Osteoblast (primary cell): ENCODE results near the gene DVL1. TPM values are rescaled to one million over a fixed set of nuclear protein-coding genes. Genes with fewer than 3 reads are reported as not detected.

Experiments used
- DNase-seq: peaks from one replicate; pipeline ENCODE4 v3.0.0; 2011; ENCODE audit warnings: low spot score, mixed read lengths; ENCODE audit not compliant: insufficient read length; ENCODE audit errors: missing footprints
- H2AFZ ChIP-seq: 2 replicates; pipeline ENCODE4 v1.6.0; 2011; ENCODE audit warnings: mild to moderate bottlenecking, low read length
- H3K27ac ChIP-seq: 2 replicates; pipeline ENCODE4 v1.5.1; 2011; ENCODE audit warnings: mild to moderate bottlenecking, low read depth, low read length, moderate library complexity
- H3K27me3 ChIP-seq: 2 replicates; pipeline ENCODE4 v1.6.0; 2012; ENCODE audit warnings: mild to moderate bottlenecking, control low read depth, inconsistent platforms, low read length, moderate library complexity; ENCODE audit not compliant: insufficient read depth
- H3K36me3 ChIP-seq: 2 replicates; pipeline ENCODE4 v1.5.1; 2011; ENCODE audit warnings: mild to moderate bottlenecking, low read length, control low read depth, moderate library complexity; ENCODE audit not compliant: insufficient read depth
- H3K4me1 ChIP-seq: 2 replicates; pipeline ENCODE4 v1.5.1; 2011; ENCODE audit warnings: mild to moderate bottlenecking, low read length, control low read depth, moderate library complexity; ENCODE audit not compliant: insufficient read depth
- H3K4me2 ChIP-seq: 2 replicates; pipeline ENCODE4 v1.6.0; 2011; ENCODE audit warnings: mild to moderate bottlenecking, low read length; ENCODE audit not compliant: insufficient read depth
- H3K4me3 ChIP-seq: fragments of 200-600 bp; sonication (generic); 3 replicates; pipeline ENCODE4 v1.5.1; 2012; ENCODE audit warnings: mild to moderate bottlenecking, low read length, inconsistent platforms; ENCODE audit not compliant: insufficient read depth
- H3K79me2 ChIP-seq: 2 replicates; pipeline ENCODE4 v1.6.0; 2012; ENCODE audit warnings: mild to moderate bottlenecking, low read length, control low read depth, inconsistent platforms; ENCODE audit not compliant: insufficient read depth
- H3K9me3 ChIP-seq: 2 replicates; pipeline ENCODE4 v1.5.1; 2011; ENCODE audit warnings: low read depth, low read length, control low read depth
- H4K20me1 ChIP-seq: 2 replicates; pipeline ENCODE4 v1.6.0; 2012; ENCODE audit warnings: mild to moderate bottlenecking, low read length, control low read depth; ENCODE audit not compliant: insufficient read depth
- CTCF ChIP-seq: IDR thresholded peaks from 2 replicates; pipeline ENCODE4 v1.5.1; 2011; ENCODE audit warnings: mild to moderate bottlenecking, low read depth, low read length, moderate library complexity; ENCODE audit errors: extremely low read depth
- total RNA-seq: library from RNA; depleted of rRNA; stranded (reverse); fragments of >200 nt; gene quantifications from 2 replicates; pipeline ENCODE4 v1.2.3, GENCODE V29; 2012

DVL1 gene
- total RNA-seq, 1 donor = 73.5 TPM

- Histone ChIP-seq H4K20me1 (peaks cover 8% of the 10 kb centered on the region), H3K27ac (peak overlapping the region; percentile 85), H3K4me2 (peak overlapping the region; percentile 89), H2AFZ (peak overlapping the region; percentile 26), H3K79me2 (peaks cover 26% of the 10 kb centered on the region), H3K9me3 (no peaks in the 10 kb centered on the region), H3K27me3 (no peaks in the 10 kb centered on the region), H3K4me1 (peaks cover 40% of the 10 kb centered on the region), H3K36me3 (no peaks in the 10 kb centered on the region), H3K4me3 (peak overlapping the region; percentile 42)
- TF ChIP-seq CTCF = no peak
- peak; percentile 86 for DNase-seq
Measured at GRCh38 chr1:1361233-1361981, 12.2 kb upstream of the DVL1 start.

- Histone ChIP-seq H3K4me3 (peak overlapping the region; percentile 42), H3K27ac (peak overlapping the region; percentile 85), H4K20me1 (peaks cover 8% of the 10 kb centered on the region), H3K4me2 (peak overlapping the region; percentile 89), H3K79me2 (peaks cover 33% of the 10 kb centered on the region), H3K36me3 (no peaks in the 10 kb centered on the region), H2AFZ (peak overlapping the region; percentile 18), H3K27me3 (no peaks in the 10 kb centered on the region), H3K4me1 (peaks cover 40% of the 10 kb centered on the region), H3K9me3 (no peaks in the 10 kb centered on the region)
- DNase-seq = peak; percentile 99
- no peak for TF ChIP-seq CTCF
Measured at GRCh38 chr1:1360506-1361169, 11.4 kb upstream of the DVL1 start.

- no peak overlapping the region for H2AFZ ChIP-seq
- H3K9me3 ChIP-seq = no peaks in the 10 kb centered on the region
- peak overlapping the region; percentile 95 for H3K4me3 ChIP-seq
- H4K20me1 ChIP-seq = peaks cover 8% of the 10 kb centered on the region
- H3K79me2 ChIP-seq = peaks cover 37% of the 10 kb centered on the region
- peak; percentile 95 for DNase-seq
- no peak for TF ChIP-seq CTCF
- H3K27ac ChIP-seq = peak overlapping the region; percentile 85
- peaks cover 40% of the 10 kb centered on the region for H3K4me1 ChIP-seq
- peaks cover under 1% of the 10 kb centered on the region for H3K36me3 ChIP-seq
- peak overlapping the region; percentile 89 for H3K4me2 ChIP-seq
- H3K27me3 ChIP-seq = no peaks in the 10 kb centered on the region
Measured at GRCh38 chr1:1359664-1360468, 10.6 kb upstream of the DVL1 start.

GRCh38 chr1:1359308-1359663 lies 10.1 kb upstream of the DVL1 start:
- peak overlapping the region; percentile 95 for H3K4me3 ChIP-seq
- H2AFZ ChIP-seq = no peak overlapping the region
- peaks cover 40% of the 10 kb centered on the region for H3K4me1 ChIP-seq
- DNase-seq = peak; percentile 97
- H3K27ac ChIP-seq = peak overlapping the region; percentile 85
- H3K27me3 ChIP-seq = no peaks in the 10 kb centered on the region
- H3K79me2 ChIP-seq = peaks cover 43% of the 10 kb centered on the region
- H3K9me3 ChIP-seq = no peaks in the 10 kb centered on the region
- peaks cover 6% of the 10 kb centered on the region for H3K36me3 ChIP-seq
- no peak for TF ChIP-seq CTCF
- peaks cover 10% of the 10 kb centered on the region for H4K20me1 ChIP-seq
- H3K4me2 ChIP-seq = peak overlapping the region; percentile 89
